GM11168 (cell line): ENCODE results near the gene SH3BP1.
"Not testable (repeated sequence)": the region's sequence is repeated elsewhere in the genome, so short reads cannot be mapped to it uniquely, and the experiment has no call there.

Experiments used
- in situ Hi-C: fragments of 300-500 bp; cut with MboI; formaldehyde crosslinking; loops from one replicate; pipeline ENCODE4 v1.12.0; 2022; ENCODE audit warnings: low sequenced_read_pairs; ENCODE audit not compliant: unreplicated experiment

The SH3BP1 gene

GRCh38 chr22:37639070-37639760 lies at the start of gene SH3BP1:
TSS of gene SH3BP1 (plus strand) at chr22:37639669. CDS start at chr22:37639788, 119 bp downstream.
- in situ Hi-C loops, result no loop called here

GRCh38 chr22:37591081-37591480 lies 48.4 kb upstream of the SH3BP1 start:
- in situ Hi-C loops, result not testable (repeated sequence)

GRCh38 chr22:37591823-37592404 lies 47.6 kb upstream of the SH3BP1 start:
- in situ Hi-C loops, result no loop called here

- in situ Hi-C loops, result no loop called here
Observed at GRCh38 chr22:37594237-37594636, 45.2 kb upstream of the SH3BP1 start.

GRCh38 chr22:37599153-37599552 lies 40.3 kb upstream of the SH3BP1 start:
- in situ Hi-C loops, result no loop called here

GRCh38 chr22:37601203-37601539 lies 38.3 kb upstream of the SH3BP1 start:
- in situ Hi-C loops, result no loop called here

GRCh38 chr22:37601540-37602442 lies 37.7 kb upstream of the SH3BP1 start:
- in situ Hi-C loops, result no loop called here

GRCh38 chr22:37602546-37603277 lies 36.8 kb upstream of the SH3BP1 start:
- in situ Hi-C loops, result not testable (repeated sequence)

- in situ Hi-C loops, result no loop called here
Observed at GRCh38 chr22:37604074-37604473, 35.4 kb upstream of the SH3BP1 start.

GRCh38 chr22:37604875-37605274 lies 34.6 kb upstream of the SH3BP1 start:
- in situ Hi-C loops, result no loop called here

GRCh38 chr22:37607010-37607934 lies 32.2 kb upstream of the SH3BP1 start:
- in situ Hi-C loops, result no loop called here

GRCh38 chr22:37607935-37608476 lies 31.5 kb upstream of the SH3BP1 start:
- in situ Hi-C loops, result no loop called here

- in situ Hi-C loops, result no loop called here
Observed at GRCh38 chr22:37608477-37609239, 30.8 kb upstream of the SH3BP1 start, which contains the start of gene GGA1. TSS of gene GGA1 (plus strand) at chr22:37608834. CDS start at chr22:37608861, 27 bp downstream.

- in situ Hi-C loops, result no loop called here
Observed at GRCh38 chr22:37609240-37610152, 30.0 kb upstream of the SH3BP1 start.

GRCh38 chr22:37610153-37610475 lies 29.4 kb upstream of the SH3BP1 start:
- in situ Hi-C loops, result not testable (repeated sequence)

GRCh38 chr22:37610480-37611129 lies 28.9 kb upstream of the SH3BP1 start:
- in situ Hi-C loops, result no loop called here

GRCh38 chr22:37611207-37611606 lies 28.3 kb upstream of the SH3BP1 start:
- in situ Hi-C loops, result no loop called here
